ENCODE measurements around the gene DARS2.

- TF ChIP-seq CTCF (IDR thresholded peaks at IDR 0.05) (no peak), POLR2A (IDR thresholded peaks at IDR 0.05) (no peak)
Observed at GRCh38 chr1:173866413-173867115, 42.1 kb downstream of the DARS2 start.
